HepG2 (cell line): ENCODE measurements around the gene SNX19. TPM values are rescaled to one million over a fixed set of nuclear protein-coding genes. Genes with fewer than 3 reads are reported as not detected.

ENCODE experiments used
- ATAC-seq: fragments of 200-7000 bp; cut with Tn5 transposase; 3 replicates; pipeline ENCODE4 v1.9.1; 2020; ENCODE audit warnings: mild to moderate bottlenecking, moderate library complexity
- BruUV-seq: library from RNA; stranded (reverse); fragments of 400-500 nt; replicated peaks from 2 replicates; lab custom pipeline; 2021; lab: Mats Ljungman, UMichigan
- CTCF ChIA-PET: fragments of 300-600 bp; formaldehyde crosslinking; extraction: SDS; loops from one replicate; lab custom pipeline; 2021; ENCODE audit warnings: low total read pairs, inconsistent platforms, low intra/inter-chr PET ratio; lab: Yijun Ruan, JAX
- POLR2A ChIA-PET: fragments of 350-600 bp; sonication (Branson Sonifier 250); formaldehyde crosslinking; loops from one replicate; lab custom pipeline; 2020; ENCODE audit warnings: antibody characterized with exemption, inconsistent platforms; lab: Yijun Ruan, JAX
- DNase-seq: peaks from one replicate; pipeline ENCODE4 v3.0.0-alpha.2; 2015; ENCODE audit warnings: low spot score
- FAIRE-seq: peaks from 3 replicates; lab custom pipeline; 2011; peaks lifted over from hg19 to GRCh38; lab: Jason Lieb, UNC
- H2AFZ ChIP-seq: one replicate; pipeline ENCODE4 v1.6.1; 2011; ENCODE audit warnings: low read length, inconsistent platforms
- H3K27ac ChIP-seq: fragments of 300-600 bp; 3 replicates; pipeline ENCODE4 v1.8.0; 2011; ENCODE audit warnings: mixed run types, mild to moderate bottlenecking, mixed read lengths, low read length, inconsistent platforms; ENCODE audit not compliant: insufficient read depth; ENCODE audit errors: extremely low read length
- H3K27me3 ChIP-seq, 2 experiments: fragments of 200-600 bp in 1 of 2; 2 replicates in 1 of 2; 3 replicates in 1 of 2; pipeline versions ENCODE4 v1.6.0 to v1.8.0; 2011; ENCODE audit warnings: low read length in 2 of 2, mild to moderate bottlenecking in 2 of 2, moderate library complexity in 2 of 2, inconsistent platforms in 1 of 2; ENCODE audit not compliant: insufficient read depth in 2 of 2, control insufficient read depth in 1 of 2
- H3K36me3 ChIP-seq, 2 experiments: fragments of 200-600 bp in 1 of 2; replicated peaks in 1 of 2; 2 replicates in 1 of 2; 3 replicates in 1 of 2; pipeline versions ENCODE4 v1.5.1 to v1.8.0; 2011; ENCODE audit warnings: low read length in 2 of 2, inconsistent platforms in 1 of 2; ENCODE audit not compliant: insufficient read depth in 2 of 2, control insufficient read depth in 1 of 2
- H3K4me1 ChIP-seq: 2 replicates; pipeline ENCODE4 v1.5.1; 2012; ENCODE audit warnings: low read length, inconsistent platforms; ENCODE audit not compliant: insufficient read depth
- H3K4me2 ChIP-seq: 2 replicates; pipeline ENCODE4 v1.6.0; 2011; ENCODE audit warnings: low read depth, low read length, inconsistent platforms
- H3K4me3 ChIP-seq, 3 experiments: fragments of 200-600 bp in 1 of 3; sonication (generic), shearing (Covaris generic) in 1 of 3; replicated peaks in 1 of 3; 2 replicates each; pipeline ENCODE4 v1.5.1; 2011 to 2016; ENCODE audit warnings: low read length in 3 of 3, inconsistent platforms in 2 of 3, low read depth in 2 of 3, mild to moderate bottlenecking in 2 of 3, control low read depth in 1 of 3, mixed read lengths in 1 of 3; ENCODE audit not compliant: insufficient read depth in 1 of 3
- H3K79me2 ChIP-seq: one replicate; pipeline ENCODE4 v1.6.1; 2011; ENCODE audit warnings: low read length, inconsistent platforms; ENCODE audit not compliant: insufficient read depth
- H3K9ac ChIP-seq: 2 replicates; pipeline ENCODE4 v1.6.0; 2011; ENCODE audit warnings: mild to moderate bottlenecking, low read depth, low read length, inconsistent platforms; ENCODE audit not compliant: insufficient read depth
- H3K9me3 ChIP-seq: 2 replicates; pipeline ENCODE4 v1.5.1; 2012; ENCODE audit warnings: mild to moderate bottlenecking, low read length
- H4K20me1 ChIP-seq: 2 replicates; pipeline ENCODE4 v1.6.0; 2011; ENCODE audit warnings: inconsistent platforms, mild to moderate bottlenecking, low read length, moderate library complexity; ENCODE audit not compliant: insufficient read depth
- ARID2 ChIP-seq: sonication (generic); formaldehyde crosslinking; IDR thresholded peaks from 2 replicates; pipeline ENCODE4 v1.8.1; 2022; ENCODE audit warnings: mild to moderate bottlenecking, missing genetic modification reagents, borderline replicate concordance
- ASH2L ChIP-seq: fragments of 300-600, 200-600 bp; sonication (generic); IDR thresholded peaks from 2 replicates; pipeline ENCODE4 v1.7.0; 2017; ENCODE audit warnings: low read depth, mild to moderate bottlenecking, moderate library complexity, mixed read lengths, low read length; ENCODE audit not compliant: insufficient read length
- NFKB2 ChIP-seq: sonication (generic); formaldehyde crosslinking; IDR thresholded peaks from 2 replicates; pipeline ENCODE4 v1.4.0; 2020; ENCODE audit warnings: missing genetic modification reagents, borderline replicate concordance
- PCBP1 ChIP-seq: fragments of 200-400 bp; formaldehyde crosslinking; IDR thresholded peaks from 2 replicates; pipeline ENCODE4 v1.6.1; 2017; ENCODE audit warnings: mild to moderate bottlenecking, low read depth, low read length, borderline replicate concordance
- ZNF282 ChIP-seq: fragments of 450-650 bp; IDR thresholded peaks from 2 replicates; pipeline ENCODE4 v1.6.1; 2018; ENCODE audit not compliant: partially characterized antibody
- ZNF562 ChIP-seq: sonication (generic); formaldehyde crosslinking; IDR thresholded peaks from 2 replicates; pipeline ENCODE4 v1.8.0; 2022; ENCODE audit warnings: missing genetic modification reagents, borderline replicate concordance
- ZNF577 ChIP-seq: sonication (generic); formaldehyde crosslinking; IDR thresholded peaks from 2 replicates; pipeline ENCODE4 v1.4.0; 2020; ENCODE audit warnings: mild to moderate bottlenecking, low read depth, missing genetic modification reagents, borderline replicate concordance
- ZNF746 ChIP-seq: sonication (generic); formaldehyde crosslinking; IDR thresholded peaks from 2 replicates; pipeline ENCODE4 v1.8.0; 2022; ENCODE audit warnings: mild to moderate bottlenecking, missing genetic modification reagents
- WGBS: methylation state at CpG from one replicate; pipeline ENCODE4 v1.1.6; 2017; ENCODE audit warnings: low lambda C conversion rate; 5-methylcytosine and 5-hydroxymethylcytosine counted together
- in situ Hi-C: cut with HindIII; loops from 2 replicates; pipeline ENCODE4 v1.10.0; 2017; ENCODE audit warnings: low pct_unique_long_range_greater_than_20kb; ENCODE audit not compliant: extremely low pct_ligation_motif_present
- intact Hi-C: fragments of 100-400 bp; cut with micrococcal nuclease; formaldehyde crosslinking; loops from one replicate; pipeline ENCODE4 v1.10.0; 2022; ENCODE audit not compliant: unreplicated experiment
- polyA plus RNA-seq, 8 experiments: library from polyadenylated mRNA; depleted of rRNA in 3 of 8; stranded (reverse) in 7 of 8; unstranded in 1 of 8; fragments of >200 nt; fragmentation: Illumina TruSeq in 4 of 8; extraction: Trizol in 4 of 8; gene quantifications; 2 replicates each; pipeline versions ENCODE4 v1.2.1 to v1.2.3, GENCODE V29; 2011 to 2016; ENCODE audit warnings: low read depth in 4 of 8, missing spikeins in 1 of 8, mixed read lengths in 1 of 8; ENCODE audit not compliant: insufficient read depth in 1 of 8
- total RNA-seq, 5 experiments: library from RNA; depleted of rRNA; stranded (reverse); fragments of >200 nt; fragmentation: Illumina TruSeq; extraction: Trizol; gene quantifications; 2 replicates each; pipeline ENCODE4 v1.2.3, GENCODE V29; 2016; ENCODE audit warnings: low read depth in 1 of 5
- TF ChIP-seq, protein P1 (sequence below): sonication (generic); formaldehyde crosslinking; IDR thresholded peaks from 2 replicates; pipeline ENCODE4 v1.5.1; 2020; ENCODE audit warnings: mild to moderate bottlenecking, missing genetic modification reagents, moderate library complexity
- TF ChIP-seq, protein P2 (sequence below): IDR thresholded peaks from 2 replicates; pipeline ENCODE4 v1.6.1; 2016; ENCODE audit warnings: missing genetic modification reagents, missing compliant biosample characterization
- TF ChIP-seq, protein P3 (sequence below): sonication (generic); formaldehyde crosslinking; IDR thresholded peaks from 2 replicates; pipeline ENCODE4 v1.4.0; 2020; ENCODE audit warnings: missing genetic modification reagents

The SNX19 gene
- total and polyA plus RNA-seq, 2 of the 13 experiments (the other 11 are each of a cell fraction or from before 2014, with no cell fraction given): 0.13 to 0.27 TPM

DNA sequence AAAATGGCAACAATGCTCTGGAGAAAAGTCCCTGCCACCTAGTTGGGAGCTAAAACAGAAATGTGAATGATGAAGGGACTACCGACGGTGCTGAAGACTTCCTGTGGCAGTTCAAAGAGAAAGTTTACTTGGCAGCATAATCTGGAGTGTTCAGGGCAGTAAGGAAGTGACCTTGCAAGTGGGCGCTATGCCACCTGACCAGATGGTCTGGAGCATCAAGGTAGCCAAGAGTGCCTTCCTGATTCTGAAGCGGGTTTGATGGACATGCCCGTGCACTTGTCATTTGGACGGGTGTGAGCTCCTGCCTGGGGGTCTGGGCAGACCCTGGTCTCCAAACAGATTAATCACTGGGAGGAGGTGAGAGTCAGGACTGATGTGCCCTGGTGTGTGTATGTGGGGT, 1.8 kb upstream of the SNX19 start:
- no peak for TF ChIP-seq ASH2L
- TF ChIP-seq, protein P1, sequence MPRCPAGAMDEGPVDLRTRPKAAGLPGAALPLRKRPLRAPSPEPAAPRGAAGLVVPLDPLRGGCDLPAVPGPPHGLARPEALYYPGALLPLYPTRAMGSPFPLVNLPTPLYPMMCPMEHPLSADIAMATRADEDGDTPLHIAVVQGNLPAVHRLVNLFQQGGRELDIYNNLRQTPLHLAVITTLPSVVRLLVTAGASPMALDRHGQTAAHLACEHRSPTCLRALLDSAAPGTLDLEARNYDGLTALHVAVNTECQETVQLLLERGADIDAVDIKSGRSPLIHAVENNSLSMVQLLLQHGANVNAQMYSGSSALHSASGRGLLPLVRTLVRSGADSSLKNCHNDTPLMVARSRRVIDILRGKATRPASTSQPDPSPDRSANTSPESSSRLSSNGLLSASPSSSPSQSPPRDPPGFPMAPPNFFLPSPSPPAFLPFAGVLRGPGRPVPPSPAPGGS (CRISPR knock-in tag): no peak
- no peak for TF ChIP-seq NFKB2
- TF ChIP-seq ZNF562 (CRISPR knock-in tag): no peak
- TF ChIP-seq, protein P2, sequence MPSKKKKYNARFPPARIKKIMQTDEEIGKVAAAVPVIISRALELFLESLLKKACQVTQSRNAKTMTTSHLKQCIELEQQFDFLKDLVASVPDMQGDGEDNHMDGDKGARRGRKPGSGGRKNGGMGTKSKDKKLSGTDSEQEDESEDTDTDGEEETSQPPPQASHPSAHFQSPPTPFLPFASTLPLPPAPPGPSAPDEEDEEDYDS (CRISPR knock-in tag): no peak
- TF ChIP-seq, protein P3, sequence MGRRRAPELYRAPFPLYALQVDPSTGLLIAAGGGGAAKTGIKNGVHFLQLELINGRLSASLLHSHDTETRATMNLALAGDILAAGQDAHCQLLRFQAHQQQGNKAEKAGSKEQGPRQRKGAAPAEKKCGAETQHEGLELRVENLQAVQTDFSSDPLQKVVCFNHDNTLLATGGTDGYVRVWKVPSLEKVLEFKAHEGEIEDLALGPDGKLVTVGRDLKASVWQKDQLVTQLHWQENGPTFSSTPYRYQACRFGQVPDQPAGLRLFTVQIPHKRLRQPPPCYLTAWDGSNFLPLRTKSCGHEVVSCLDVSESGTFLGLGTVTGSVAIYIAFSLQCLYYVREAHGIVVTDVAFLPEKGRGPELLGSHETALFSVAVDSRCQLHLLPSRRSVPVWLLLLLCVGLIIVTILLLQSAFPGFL: no peak
- no peak for TF ChIP-seq PCBP1
- TF ChIP-seq ZNF746 (CRISPR knock-in tag): no peak
- TF ChIP-seq ZNF577: no peak
- TF ChIP-seq ZNF282: no peak
- no peak for TF ChIP-seq ARID2 (CRISPR knock-in tag)
- POLR2A ChIA-PET: no interaction called here
- Histone ChIP-seq H3K27ac (no peak overlapping the region), H4K20me1 (no peaks in the 10 kb centered on the region), H3K79me2 (no peaks in the 10 kb centered on the region), H2AFZ (no peak overlapping the region), H3K9ac (no peak overlapping the region), H3K27me3 (0 out of 5 replicates have a peak, but pooled peaks cover 0 to 8% of the 10 kb centered on the region in 2 experiments), H3K4me3 (no peak overlapping the region), H3K36me3 (no peaks in the 10 kb centered on the region), H3K4me2 (no peak overlapping the region), H3K4me1 (no peaks in the 10 kb centered on the region), H3K9me3 (no peaks in the 10 kb centered on the region)
- DNase-seq (no peak), ATAC-seq (no peak), FAIRE-seq (no peak)
- intact Hi-C loops: loop anchor here (1.0 kb wide), 1 partner anchor 8 kb away; no protein-coding TSS in a partner anchor
- 27% methylated on average over 3 of the region's 6 CpGs for WGBS
- in situ Hi-C loops: no loop called here
- BruUV-seq: no TSS peak
- CTCF ChIA-PET: no interaction called here
